GF-D8 (cell line): ENCODE measurements around the gene PDLIM3.

Source experiments
- DNase-seq: peaks from one replicate; lab custom pipeline; 2025; lab: John Stamatoyannopoulos, UW

The PDLIM3 gene

GRCh38 chr4:185471235-185472102 is 63.8 kb downstream of the PDLIM3 start, which contains the start of gene CCDC110:
CCDC110 (minus strand) TSS chr4:185471733; CDS start chr4:185471683, 50 bp downstream.
- no peak for DNase-seq

DNA sequence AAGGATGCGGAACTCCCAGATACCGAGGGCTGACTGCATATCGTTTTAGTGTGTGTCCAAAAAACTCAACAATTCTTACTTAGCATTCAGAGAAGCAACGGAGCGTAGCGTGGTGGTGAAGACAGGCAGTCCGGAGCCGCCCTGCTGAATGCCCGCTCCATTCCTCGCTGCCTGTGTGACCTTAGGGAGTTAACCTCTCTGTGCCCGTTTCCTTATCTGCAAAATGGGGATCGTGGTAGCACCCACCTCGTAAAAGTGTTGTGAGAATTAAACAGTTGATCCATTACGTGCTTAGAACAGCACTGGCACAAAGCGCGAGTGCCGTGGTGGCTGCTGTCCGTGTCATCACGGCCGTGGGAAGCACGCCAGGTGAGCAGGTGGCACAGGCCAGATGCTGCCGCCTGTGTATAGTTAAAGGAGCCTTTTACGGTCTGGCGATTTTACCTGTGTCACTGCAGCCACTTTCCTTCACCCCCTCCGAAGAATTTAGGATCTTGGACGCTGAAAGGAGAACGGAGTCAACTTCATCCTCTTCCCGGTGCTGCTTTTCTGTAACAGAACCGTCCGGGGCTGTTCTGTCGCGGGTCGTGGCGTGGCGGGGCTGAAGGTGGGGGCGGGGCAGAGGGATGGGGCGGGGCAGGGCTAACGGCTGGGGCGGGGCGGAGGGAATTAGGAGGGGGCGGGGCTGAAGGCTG is 64.7 kb downstream of the PDLIM3 start:
- no peak for DNase-seq

- DNase-seq: no peak
Observed at GRCh38 chr4:185469580-185470154, 65.6 kb downstream of the PDLIM3 start.

DNA sequence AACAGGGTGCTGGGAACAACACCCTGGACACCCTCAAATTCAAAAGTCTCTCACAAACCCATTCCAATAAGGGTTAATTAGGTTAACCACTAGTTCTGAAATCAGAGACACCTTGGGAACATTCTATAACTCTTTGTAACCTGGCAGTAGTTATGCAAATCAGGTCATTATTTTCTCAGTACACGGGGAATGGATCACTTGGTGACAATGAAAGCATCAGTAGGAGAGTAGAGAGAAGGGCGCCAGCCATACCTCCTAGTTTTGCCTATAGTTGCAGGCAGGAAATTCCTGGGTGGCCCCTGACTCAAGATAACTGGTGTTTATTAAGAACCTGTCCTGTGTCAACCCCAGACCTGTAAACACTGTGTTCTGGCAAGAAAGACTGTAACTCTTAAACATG is 66.3 kb downstream of the PDLIM3 start:
- DNase-seq: no peak

DNA sequence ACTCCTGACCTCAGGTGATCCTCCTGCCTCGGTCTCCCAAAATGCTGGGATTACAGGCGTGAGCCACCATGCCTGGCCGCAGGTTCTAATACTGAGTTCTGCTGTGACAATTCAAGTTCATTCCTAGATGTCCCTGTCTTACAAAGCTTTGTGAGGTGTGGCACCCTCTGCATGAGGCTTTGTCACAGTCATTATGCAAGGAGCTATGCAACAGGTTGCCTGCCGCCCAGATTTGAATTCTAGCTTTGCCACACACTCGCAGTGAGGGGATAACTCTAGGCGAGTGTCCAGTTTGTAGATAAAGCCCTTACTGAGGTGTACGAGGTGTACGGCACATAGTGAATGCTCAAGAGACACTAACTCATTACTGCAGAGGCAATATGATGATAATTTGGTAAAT is 67.3 kb downstream of the PDLIM3 start:
- no peak for DNase-seq

DNA sequence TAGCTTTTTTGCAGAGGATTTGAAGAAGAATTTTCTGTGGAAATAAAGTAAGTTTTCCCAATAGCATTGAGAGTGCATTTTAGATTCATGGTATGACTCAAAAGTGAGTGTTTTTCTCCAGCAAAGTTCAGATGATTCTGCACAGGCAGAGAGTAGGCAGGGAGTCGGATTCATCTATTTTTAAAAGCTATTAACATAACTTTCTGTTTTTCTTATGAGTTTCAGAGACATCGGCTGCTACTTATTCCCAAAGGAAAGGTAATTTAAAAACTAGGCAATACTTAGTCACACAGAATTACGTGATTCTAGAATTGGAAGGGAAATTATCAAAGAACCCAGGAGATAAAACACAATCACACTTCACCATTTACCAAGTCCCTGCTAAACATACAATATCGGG is 68.2 kb downstream of the PDLIM3 start:
- DNase-seq: no peak

GRCh38 chr4:185465707-185466106 is 69.6 kb downstream of the PDLIM3 start:
- no peak for DNase-seq

DNA sequence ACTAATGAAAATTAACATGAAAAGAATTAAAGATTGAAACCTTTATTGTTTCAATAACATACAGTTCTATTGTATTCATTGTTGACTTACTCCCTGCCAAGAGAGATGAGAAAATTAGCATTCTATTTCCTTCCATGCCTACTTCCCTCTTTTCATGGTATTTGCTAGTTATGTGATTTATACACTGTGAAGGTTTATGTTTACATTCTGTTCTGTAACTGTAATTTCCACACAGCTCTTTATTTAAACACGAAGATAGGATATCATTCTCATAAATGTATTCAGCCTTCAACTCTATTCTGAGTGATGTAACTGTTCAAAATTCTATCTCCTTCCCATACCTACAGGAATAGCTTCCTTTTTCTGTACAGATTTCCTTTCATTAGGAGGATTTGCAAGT is 70.4 kb downstream of the PDLIM3 start:
- DNase-seq: no peak

GRCh38 chr4:185464183-185464582 is 71.1 kb downstream of the PDLIM3 start:
- no peak for DNase-seq

GRCh38 chr4:185463541-185463940 is 71.8 kb downstream of the PDLIM3 start:
- DNase-seq: no peak

DNA sequence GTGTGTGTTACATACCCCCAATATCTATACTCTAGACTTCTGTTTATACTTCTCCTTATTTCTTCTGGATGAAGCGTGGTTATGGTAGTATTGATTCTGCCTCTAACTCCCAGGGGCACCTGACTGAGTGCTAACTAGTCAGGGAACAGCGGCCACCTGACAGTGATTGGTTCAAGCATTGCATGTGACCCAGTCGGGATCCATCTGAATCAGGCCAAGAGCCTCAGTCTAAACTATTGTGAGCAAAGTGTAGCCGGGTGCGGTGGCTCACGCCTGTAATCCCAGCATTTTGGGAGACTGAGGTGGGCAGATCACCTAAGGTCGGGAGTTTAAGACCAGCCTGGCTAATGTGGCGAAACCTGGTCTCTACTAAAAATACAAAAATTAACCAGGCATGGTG is 73.7 kb downstream of the PDLIM3 start:
- no peak for DNase-seq

GRCh38 chr4:185457136-185457535 is 78.2 kb downstream of the PDLIM3 start:
- no peak for DNase-seq

- no peak for DNase-seq
Observed at GRCh38 chr4:185456131-185456530, 79.2 kb downstream of the PDLIM3 start.
